Measurements from ENCODE around the gene NAXD.

GRCh38 chr13:110630566-110631119, 15.3 kb downstream of the NAXD start:
- TF ChIP-seq, protein P1, sequence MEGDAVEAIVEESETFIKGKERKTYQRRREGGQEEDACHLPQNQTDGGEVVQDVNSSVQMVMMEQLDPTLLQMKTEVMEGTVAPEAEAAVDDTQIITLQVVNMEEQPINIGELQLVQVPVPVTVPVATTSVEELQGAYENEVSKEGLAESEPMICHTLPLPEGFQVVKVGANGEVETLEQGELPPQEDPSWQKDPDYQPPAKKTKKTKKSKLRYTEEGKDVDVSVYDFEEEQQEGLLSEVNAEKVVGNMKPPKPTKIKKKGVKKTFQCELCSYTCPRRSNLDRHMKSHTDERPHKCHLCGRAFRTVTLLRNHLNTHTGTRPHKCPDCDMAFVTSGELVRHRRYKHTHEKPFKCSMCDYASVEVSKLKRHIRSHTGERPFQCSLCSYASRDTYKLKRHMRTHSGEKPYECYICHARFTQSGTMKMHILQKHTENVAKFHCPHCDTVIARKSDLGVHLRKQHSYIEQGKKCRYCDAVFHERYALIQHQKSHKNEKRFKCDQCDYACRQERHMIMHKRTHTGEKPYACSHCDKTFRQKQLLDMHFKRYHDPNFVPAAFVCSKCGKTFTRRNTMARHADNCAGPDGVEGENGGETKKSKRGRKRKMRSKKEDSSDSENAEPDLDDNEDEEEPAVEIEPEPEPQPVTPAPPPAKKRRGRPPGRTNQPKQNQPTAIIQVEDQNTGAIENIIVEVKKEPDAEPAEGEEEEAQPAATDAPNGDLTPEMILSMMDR (IDR thresholded peaks at IDR 0.05 in 2 of 3, conservative IDR thresholded peaks at IDR 0.05 in 1 of 3; ENCODE audit: borderline replicate concordance in 1 of 3, insufficient read depth in 1 of 3, low read depth in 2 of 3, low read length in 2 of 3) = no peak
- TF ChIP-seq EGR1 (IDR thresholded peaks at IDR 0.05; ENCODE audit: low read depth) (no peak), POLR2A (IDR thresholded peaks at IDR 0.05; ENCODE audit: borderline replicate concordance, extremely low read depth, insufficient read depth, insufficient read length) (no peak), FOSL1 (IDR thresholded peaks at IDR 0.05; ENCODE audit: low read depth) (no peak), RAD21 (IDR thresholded peaks at IDR 0.05; ENCODE audit: low read depth) (no peak), ZNF274 (IDR thresholded peaks at IDR 0.05; ENCODE audit: low read depth, low read length) (no peak), SIN3A (IDR thresholded peaks at IDR 0.05; ENCODE audit: low read depth) (no peak), MAX (IDR thresholded peaks at IDR 0.05) (no peak), ZBTB33 (IDR thresholded peaks at IDR 0.05; ENCODE audit: extremely low read depth, insufficient replicate concordance, low read length) (no peak), EZH2phosphoT487 (IDR thresholded peaks at IDR 0.05; ENCODE audit: borderline replicate concordance) (no peak), TCF7L2 (IDR thresholded peaks at IDR 0.05; ENCODE audit: borderline replicate concordance, extremely low read depth, insufficient read depth, insufficient read length) (no peak), SP1 (IDR thresholded peaks at IDR 0.05; ENCODE audit: low read depth) (no peak), ELF1 (IDR thresholded peaks at IDR 0.05; ENCODE audit: borderline replicate concordance, low read depth) (no peak)
- TF ChIP-seq, protein P2, sequence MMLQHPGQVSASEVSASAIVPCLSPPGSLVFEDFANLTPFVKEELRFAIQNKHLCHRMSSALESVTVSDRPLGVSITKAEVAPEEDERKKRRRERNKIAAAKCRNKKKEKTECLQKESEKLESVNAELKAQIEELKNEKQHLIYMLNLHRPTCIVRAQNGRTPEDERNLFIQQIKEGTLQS (IDR thresholded peaks at IDR 0.05) = no peak

Data from HCT116 (cell line).